NB4 (cell line): ENCODE measurements around the gene ADPRH.
"Not testable (repeated sequence)": the region's sequence is repeated elsewhere in the genome, so short reads cannot be mapped to it uniquely, and the experiment has no call there.

Source experiments
- DNase-seq: peaks from one replicate; pipeline ENCODE4 v3.0.0; 2010; ENCODE audit warnings: low read depth
- H3K4me3 ChIP-seq: one replicate; pipeline ENCODE4 v1.5.1; 2011; ENCODE audit warnings: mild to moderate bottlenecking, low read depth, low read length, moderate library complexity
- MYC ChIP-seq: IDR thresholded peaks from 2 replicates; pipeline ENCODE4 v1.6.1; 2011; ENCODE audit warnings: low read depth, low read length
- POLR2A ChIP-seq: IDR thresholded peaks from 2 replicates; pipeline ENCODE4 v1.6.1; 2011; ENCODE audit warnings: mild to moderate bottlenecking; ENCODE audit not compliant: insufficient read length; ENCODE audit errors: extremely low read depth
- TF ChIP-seq, protein P1 (sequence below): IDR thresholded peaks from one replicate; pipeline ENCODE4 v1.5.1; 2012; ENCODE audit warnings: low read depth, low read length
- TF ChIP-seq, protein P2 (sequence below): IDR thresholded peaks from 2 replicates; pipeline ENCODE4 v1.6.1; 2011; ENCODE audit warnings: low read depth, low read length

ADPRH gene

DNA sequence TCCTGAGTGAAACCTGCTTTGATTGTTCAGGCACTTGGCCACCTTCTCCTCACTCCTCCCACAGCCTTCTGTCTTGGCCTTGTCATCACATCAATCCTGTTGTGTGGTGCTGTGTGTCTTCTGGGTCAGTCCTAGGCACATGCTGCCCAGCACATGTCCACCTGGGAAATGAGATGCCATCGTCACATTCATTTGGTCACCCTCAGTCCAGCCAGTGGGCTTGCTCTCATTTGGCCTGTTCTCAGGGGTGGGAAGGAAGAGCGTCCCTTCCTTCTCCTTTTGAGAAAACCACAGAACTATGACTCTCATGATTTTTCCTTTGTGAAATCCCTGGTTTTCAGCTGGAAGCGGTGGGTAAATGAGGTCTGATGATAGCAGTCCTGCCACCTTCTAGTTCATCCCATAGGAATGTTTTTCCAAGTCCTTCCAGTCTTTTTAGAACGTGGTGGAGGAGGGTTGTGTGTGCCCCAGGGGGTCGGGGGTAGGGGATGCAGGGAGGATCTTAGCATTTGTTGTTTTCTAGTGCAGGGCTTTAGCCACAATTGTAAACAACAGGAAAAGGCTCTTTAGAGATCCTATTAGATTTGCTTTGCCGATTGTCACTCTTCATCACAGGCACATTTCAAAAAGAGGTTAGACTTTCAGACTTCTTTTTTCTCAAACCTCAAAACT is 9.9 kb downstream of the ADPRH start:
- TF ChIP-seq, protein P1, sequence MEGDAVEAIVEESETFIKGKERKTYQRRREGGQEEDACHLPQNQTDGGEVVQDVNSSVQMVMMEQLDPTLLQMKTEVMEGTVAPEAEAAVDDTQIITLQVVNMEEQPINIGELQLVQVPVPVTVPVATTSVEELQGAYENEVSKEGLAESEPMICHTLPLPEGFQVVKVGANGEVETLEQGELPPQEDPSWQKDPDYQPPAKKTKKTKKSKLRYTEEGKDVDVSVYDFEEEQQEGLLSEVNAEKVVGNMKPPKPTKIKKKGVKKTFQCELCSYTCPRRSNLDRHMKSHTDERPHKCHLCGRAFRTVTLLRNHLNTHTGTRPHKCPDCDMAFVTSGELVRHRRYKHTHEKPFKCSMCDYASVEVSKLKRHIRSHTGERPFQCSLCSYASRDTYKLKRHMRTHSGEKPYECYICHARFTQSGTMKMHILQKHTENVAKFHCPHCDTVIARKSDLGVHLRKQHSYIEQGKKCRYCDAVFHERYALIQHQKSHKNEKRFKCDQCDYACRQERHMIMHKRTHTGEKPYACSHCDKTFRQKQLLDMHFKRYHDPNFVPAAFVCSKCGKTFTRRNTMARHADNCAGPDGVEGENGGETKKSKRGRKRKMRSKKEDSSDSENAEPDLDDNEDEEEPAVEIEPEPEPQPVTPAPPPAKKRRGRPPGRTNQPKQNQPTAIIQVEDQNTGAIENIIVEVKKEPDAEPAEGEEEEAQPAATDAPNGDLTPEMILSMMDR, result no peak
- TF ChIP-seq, protein P2, sequence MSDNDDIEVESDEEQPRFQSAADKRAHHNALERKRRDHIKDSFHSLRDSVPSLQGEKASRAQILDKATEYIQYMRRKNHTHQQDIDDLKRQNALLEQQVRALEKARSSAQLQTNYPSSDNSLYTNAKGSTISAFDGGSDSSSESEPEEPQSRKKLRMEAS, result no peak
- no peak for TF ChIP-seq MYC
- H3K4me3 ChIP-seq, result no peak overlapping the region
- no peak for DNase-seq

DNA sequence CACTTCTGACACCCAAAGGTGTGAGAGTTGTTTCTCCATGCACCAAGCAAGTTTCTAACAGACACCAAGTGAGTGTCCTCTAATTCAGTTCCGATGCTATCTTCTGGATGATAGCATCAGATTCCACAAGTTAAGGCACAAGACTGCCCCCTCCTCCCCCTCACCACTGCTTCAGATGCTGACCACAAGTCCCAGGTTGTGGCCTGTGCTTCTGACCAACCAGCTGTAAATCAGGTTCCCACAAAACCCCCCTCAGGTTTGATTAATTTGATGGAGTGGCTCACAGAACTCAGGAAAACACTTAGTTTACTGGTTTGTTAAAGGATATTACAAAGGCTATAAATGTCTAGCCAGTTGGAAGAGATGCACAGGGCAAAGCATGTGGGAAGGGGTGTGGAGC is 11.4 kb downstream of the ADPRH start:
- no peak overlapping the region for H3K4me3 ChIP-seq
- no peak for DNase-seq
- TF ChIP-seq, protein P2, result no peak
- TF ChIP-seq POLR2A, result no peak
- TF ChIP-seq MYC, result no peak
- TF ChIP-seq, protein P1, result no peak

DNA sequence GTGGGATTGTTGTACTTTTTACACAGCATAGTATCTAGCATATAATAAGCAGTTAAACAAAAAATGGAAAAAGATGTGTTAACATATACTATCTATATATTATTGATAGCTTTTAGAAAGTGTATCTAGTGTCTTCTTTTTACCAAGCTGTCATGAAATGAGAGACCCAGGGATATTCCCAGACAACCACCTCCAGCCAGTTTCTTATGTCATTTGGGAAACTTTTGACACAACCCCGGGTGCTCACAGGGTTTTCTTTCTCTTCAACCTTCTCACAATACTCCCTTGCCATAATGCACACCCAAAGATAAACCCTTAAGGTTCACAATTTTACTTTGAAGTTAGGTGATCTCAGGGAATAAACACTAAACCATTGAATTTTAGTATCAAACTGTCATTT is 13.6 kb downstream of the ADPRH start:
- H3K4me3 ChIP-seq, result no peak overlapping the region
- TF ChIP-seq MYC, result no peak
- no peak for TF ChIP-seq POLR2A
- TF ChIP-seq, protein P1, result no peak
- TF ChIP-seq, protein P2, result no peak
- DNase-seq, result no peak

DNA sequence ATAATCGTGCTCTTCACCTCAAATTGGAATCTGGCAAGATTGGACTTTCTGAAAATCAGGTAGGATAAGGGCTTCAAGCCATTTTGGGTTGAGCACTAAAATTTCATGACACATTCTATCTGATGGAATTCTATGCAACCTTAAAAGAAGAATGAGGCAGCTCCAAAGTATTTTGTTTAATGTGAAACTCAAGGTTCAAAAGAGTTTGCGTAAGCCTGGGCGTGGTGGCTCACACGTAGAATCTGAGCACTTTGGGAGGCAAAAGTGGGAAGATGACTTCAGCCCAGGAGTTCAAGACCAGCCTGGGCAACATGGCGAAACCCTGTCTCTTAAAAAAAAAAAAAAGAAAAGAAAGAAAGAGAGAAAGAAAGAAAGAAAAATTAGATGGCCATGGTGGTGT is 14.8 kb downstream of the ADPRH start:
- no peak overlapping the region for H3K4me3 ChIP-seq
- no peak for DNase-seq
- TF ChIP-seq POLR2A, result no peak
- TF ChIP-seq, protein P1, result no peak
- TF ChIP-seq, protein P2, result no peak
- TF ChIP-seq MYC, result no peak

DNA sequence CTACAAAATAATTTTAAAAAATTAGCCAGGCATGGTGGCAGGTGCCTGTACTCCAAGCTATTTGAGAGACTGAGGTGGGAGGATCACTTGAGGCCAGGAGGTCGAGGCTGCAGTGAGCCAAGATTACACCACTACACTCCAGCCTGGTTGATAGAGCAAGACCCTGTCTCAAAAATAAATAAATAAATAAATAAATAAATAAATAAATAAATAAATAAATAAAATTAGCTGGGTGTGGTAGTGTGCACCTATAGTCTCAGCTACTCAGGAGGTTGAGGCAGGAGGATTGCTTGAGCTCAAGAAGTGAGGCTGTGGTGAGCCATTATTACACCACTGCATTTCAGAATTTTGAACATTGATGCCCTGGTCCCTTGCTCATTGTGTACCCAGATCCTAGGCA is 15.6 kb downstream of the ADPRH start:
- H3K4me3 ChIP-seq, DNase-seq: not testable (repeated sequence)

DNA sequence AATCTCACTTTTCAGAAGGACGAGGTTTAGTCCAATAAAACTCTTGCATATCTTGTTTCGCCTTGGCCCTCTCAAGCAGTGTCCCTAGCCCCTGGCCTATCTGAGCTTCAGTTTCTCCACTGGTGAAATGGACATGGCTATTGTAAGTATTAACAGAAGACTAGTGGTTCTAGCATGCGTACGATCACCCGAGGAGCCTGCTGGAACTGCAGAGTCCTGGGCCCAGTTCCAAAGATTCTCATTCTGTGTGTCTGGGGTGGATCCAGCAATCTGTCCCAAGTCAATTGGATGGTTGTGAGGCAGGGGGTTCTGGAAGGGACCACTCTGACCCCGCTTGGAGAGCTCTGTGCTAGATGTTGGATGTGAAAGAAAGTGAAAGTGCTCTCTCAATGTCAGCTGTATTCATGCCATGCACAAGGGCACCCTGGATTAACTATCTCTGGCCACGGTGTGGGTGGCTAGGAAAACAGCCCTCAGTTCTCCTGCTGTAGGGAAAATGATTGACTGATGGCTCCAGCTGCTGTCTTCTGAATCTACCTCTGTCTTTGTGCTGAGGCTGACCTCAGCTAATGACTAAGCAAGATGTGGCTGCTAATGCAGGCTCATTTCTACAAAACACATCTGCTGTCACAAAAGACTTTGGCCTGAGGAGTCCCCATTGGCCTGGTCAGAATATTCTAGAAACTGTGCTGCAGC is 16.5 kb downstream of the ADPRH start:
- TF ChIP-seq, protein P1, result no peak
- TF ChIP-seq POLR2A, result no peak
- no peak for TF ChIP-seq MYC
- TF ChIP-seq, protein P2, result no peak
- no peak for DNase-seq
- no peak overlapping the region for H3K4me3 ChIP-seq
